Spleen (tissue), 7 donors: ENCODE results near the gene MYO1B.

Source experiments
- POLR2A ChIP-seq, 3 donors: fragments of 450-650 bp; IDR thresholded peaks; one replicate each; pipeline ENCODE4 v1.5.1; 2017; ENCODE audit warnings: antibody characterized with exemption in 3 of 3, mild to moderate bottlenecking in 1 of 3
- POLR2AphosphoS5 ChIP-seq, 3 donors: sonication (generic); formaldehyde crosslinking; IDR thresholded peaks; one replicate each; pipeline ENCODE4 v1.5.1; 2017; ENCODE audit warnings: antibody characterized with exemption in 3 of 3
- TF ChIP-seq, protein P1 (sequence below), 11 experiments: fragments of 200-600 bp in 7 of 11; fragments of 450-650 bp in 4 of 11; sonication (generic) in 4 of 11; IDR thresholded peaks in 8 of 11; conservative IDR thresholded peaks in 3 of 11; 1 replicate in 7 of 11; 2 replicates in 4 of 11; pipeline versions ENCODE4 v1.4.0 to v1.8.0; 2016 to 2021; ENCODE audit warnings: antibody characterized with exemption in 11 of 11, inconsistent platforms in 4 of 11, mild to moderate bottlenecking in 1 of 11
- donor health status: DM: no; HTN: no; CAD: no; lungs with moderate emphysema.
- donor health status: DM: no; HTN: no; CAD: no.
- donor health status: DM: no; HTN: no; CAD: no.

DNA sequence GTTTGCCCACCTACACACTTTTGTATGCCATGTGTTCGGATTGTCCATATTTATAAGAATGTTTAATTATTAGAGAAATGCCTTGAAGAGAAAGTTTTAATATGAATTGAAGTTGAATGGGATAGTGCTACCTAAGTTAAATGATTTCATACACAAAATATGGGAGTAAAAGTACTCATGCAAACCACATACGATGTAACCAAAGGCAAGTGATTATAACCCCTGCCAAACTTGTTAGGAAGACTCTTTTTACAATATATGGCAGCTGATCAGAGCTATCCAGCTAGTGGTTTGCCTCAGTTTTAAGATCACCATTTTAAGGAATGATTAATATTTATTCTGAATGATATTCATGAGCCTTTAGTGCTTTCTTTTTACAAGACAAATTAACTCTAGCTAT, 106.7 kb downstream of the MYO1B start:
- TF ChIP-seq, protein P1, sequence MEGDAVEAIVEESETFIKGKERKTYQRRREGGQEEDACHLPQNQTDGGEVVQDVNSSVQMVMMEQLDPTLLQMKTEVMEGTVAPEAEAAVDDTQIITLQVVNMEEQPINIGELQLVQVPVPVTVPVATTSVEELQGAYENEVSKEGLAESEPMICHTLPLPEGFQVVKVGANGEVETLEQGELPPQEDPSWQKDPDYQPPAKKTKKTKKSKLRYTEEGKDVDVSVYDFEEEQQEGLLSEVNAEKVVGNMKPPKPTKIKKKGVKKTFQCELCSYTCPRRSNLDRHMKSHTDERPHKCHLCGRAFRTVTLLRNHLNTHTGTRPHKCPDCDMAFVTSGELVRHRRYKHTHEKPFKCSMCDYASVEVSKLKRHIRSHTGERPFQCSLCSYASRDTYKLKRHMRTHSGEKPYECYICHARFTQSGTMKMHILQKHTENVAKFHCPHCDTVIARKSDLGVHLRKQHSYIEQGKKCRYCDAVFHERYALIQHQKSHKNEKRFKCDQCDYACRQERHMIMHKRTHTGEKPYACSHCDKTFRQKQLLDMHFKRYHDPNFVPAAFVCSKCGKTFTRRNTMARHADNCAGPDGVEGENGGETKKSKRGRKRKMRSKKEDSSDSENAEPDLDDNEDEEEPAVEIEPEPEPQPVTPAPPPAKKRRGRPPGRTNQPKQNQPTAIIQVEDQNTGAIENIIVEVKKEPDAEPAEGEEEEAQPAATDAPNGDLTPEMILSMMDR (IDR thresholded peaks at IDR 0.05 in 8 of 11, conservative IDR thresholded peaks at IDR 0.05 in 3 of 11) = no peak
- TF ChIP-seq POLR2A (IDR thresholded peaks at IDR 0.05) = no peak
- no peak for TF ChIP-seq POLR2AphosphoS5 (IDR thresholded peaks at IDR 0.05)
